ENCODE data around the gene C1QTNF2. TPM values are rescaled to one million over a fixed set of nuclear protein-coding genes. Genes with fewer than 3 reads are reported as not detected.

The C1QTNF2 gene, protein sequence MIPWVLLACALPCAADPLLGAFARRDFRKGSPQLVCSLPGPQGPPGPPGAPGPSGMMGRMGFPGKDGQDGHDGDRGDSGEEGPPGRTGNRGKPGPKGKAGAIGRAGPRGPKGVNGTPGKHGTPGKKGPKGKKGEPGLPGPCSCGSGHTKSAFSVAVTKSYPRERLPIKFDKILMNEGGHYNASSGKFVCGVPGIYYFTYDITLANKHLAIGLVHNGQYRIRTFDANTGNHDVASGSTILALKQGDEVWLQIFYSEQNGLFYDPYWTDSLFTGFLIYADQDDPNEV
- total RNA-seq (1 to 10 TPM in 6 of 10 donors, under 1 TPM in 4; 0.40 to 1.6 (median 1.1) TPM), polyA plus RNA-seq (1 to 10 TPM in 1 of 2 donors, under 1 TPM in 1; 0.97 to 1.5 TPM)
- long read RNA-seq, donor 1, partial matches to known transcripts: 0 of 1 reads
- long read RNA-seq, donor 1, other reads (novel, unspliced or antisense): 0 of 1 reads
- long read RNA-seq, donor 2, transcript C1QTNF2-201 (3 exons, 2,414 nt): major isoform, 5 of 5 reads
- long read RNA-seq, donor 2, partial matches to known transcripts: 0 of 5 reads
- long read RNA-seq, donor 2, other reads (novel, unspliced or antisense): 0 of 5 reads
- long read RNA-seq, donor 3, partial matches to known transcripts: 0 of 2 reads
- long read RNA-seq, donor 3, other reads (novel, unspliced or antisense): 1 of 2 reads

DNA sequence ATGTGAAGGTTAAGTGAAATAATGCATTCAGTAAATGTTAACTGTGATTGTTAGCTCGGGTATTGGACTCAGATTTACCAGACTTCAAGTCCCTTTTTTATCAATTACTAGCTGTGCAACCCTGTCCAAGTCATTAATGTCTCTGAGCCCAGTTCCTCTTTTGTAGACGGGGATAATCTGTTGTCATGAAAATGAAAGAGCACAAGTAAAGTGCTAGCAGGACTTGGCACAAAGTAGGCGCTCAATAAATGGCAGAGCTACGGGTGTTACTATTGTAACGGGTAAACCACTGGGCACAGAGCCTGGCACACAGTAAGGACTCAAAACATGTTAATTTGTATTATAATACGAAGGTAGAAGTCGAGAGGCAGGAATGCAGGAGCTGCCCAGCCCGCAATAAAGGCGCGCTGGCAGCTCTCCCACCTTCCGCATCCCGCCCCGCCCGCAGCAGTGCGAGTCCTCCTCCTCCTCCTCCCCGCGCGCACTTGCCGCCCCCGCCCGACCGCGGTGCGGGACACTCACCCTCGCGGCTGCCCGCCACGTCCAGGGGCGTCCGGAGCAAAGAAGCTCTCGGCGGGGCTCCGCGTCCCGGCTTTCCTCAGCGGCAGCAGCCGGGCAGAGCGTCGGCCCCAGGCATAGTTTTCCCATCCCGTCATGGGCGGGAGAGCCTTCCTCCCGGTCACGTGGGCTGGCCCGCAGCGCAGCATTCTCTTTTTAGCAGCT is at the start of gene C1QTNF2:
Gene C1QTNF2 (minus strand): TSS at position 637 of the 723 bp plus-strand sequence. CDS start 15,615 bp downstream, outside the sequence.
- H3K4me3 ChIP-seq: peak within 1 kb of the TSS; percentile 50 to 85 (median 76)
- DNase-seq: peak; percentile 57 to 63
- H3K27me3 ChIP-seq: peaks cover 0 to 49% (median 0%) of the 10 kb centered on the region in 7 donors
- H3K27ac ChIP-seq: peak within 1 kb of the TSS in 9 of 10 donors; percentile 45 to 78 (median 66)
- ATAC-seq: peak; percentile 81 to 90 (median 89)
- intact Hi-C loops (cut with DNase I): no loop called here
- H3K9me3 ChIP-seq: no peaks in the 10 kb centered on the region
- peaks cover 0 to 23% (median 12%) of the 10 kb centered on the region in 9 donors for H3K4me1 ChIP-seq
- H3K36me3 ChIP-seq: no peaks in the 10 kb centered on the region
- TF ChIP-seq, protein P1, sequence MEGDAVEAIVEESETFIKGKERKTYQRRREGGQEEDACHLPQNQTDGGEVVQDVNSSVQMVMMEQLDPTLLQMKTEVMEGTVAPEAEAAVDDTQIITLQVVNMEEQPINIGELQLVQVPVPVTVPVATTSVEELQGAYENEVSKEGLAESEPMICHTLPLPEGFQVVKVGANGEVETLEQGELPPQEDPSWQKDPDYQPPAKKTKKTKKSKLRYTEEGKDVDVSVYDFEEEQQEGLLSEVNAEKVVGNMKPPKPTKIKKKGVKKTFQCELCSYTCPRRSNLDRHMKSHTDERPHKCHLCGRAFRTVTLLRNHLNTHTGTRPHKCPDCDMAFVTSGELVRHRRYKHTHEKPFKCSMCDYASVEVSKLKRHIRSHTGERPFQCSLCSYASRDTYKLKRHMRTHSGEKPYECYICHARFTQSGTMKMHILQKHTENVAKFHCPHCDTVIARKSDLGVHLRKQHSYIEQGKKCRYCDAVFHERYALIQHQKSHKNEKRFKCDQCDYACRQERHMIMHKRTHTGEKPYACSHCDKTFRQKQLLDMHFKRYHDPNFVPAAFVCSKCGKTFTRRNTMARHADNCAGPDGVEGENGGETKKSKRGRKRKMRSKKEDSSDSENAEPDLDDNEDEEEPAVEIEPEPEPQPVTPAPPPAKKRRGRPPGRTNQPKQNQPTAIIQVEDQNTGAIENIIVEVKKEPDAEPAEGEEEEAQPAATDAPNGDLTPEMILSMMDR (IDR thresholded peaks at IDR 0.05): no peak
- WGBS, 2 donors: 3% methylated on average over 40 to 45 of the region's 45 CpGs

DNA sequence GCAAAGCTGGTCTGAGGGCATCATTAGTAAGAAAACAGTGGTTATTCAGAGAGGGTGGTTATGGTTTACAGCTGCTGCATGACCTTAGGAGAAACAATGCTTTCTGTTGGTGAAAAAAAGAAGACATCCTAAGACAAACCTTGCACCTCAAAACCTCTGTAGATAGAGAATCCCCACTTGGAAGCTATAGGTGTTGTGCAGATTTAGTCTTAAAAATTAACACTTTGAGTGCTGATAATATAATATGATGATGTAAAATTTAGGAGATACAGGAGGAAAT is 49.8 kb upstream of the C1QTNF2 start:
- no peak for DNase-seq
- TF ChIP-seq, protein P1 (IDR thresholded peaks at IDR 0.05): no peak
- Histone ChIP-seq H3K9me3 (no peaks in the 10 kb centered on the region), H3K27ac (peak overlapping the region in 2 of 10 donors; percentile 89 to 90), H3K27me3 (no peaks in the 10 kb centered on the region), H3K4me3 (no peak overlapping the region), H3K36me3 (peaks cover 0 to 2% (median 0%) of the 10 kb centered on the region in 9 donors), H3K4me1 (peaks cover 0 to 64% (median 30%) of the 10 kb centered on the region in 9 donors)
- intact Hi-C loops (cut with DNase I): no loop called here
- ATAC-seq: no peak

DNA sequence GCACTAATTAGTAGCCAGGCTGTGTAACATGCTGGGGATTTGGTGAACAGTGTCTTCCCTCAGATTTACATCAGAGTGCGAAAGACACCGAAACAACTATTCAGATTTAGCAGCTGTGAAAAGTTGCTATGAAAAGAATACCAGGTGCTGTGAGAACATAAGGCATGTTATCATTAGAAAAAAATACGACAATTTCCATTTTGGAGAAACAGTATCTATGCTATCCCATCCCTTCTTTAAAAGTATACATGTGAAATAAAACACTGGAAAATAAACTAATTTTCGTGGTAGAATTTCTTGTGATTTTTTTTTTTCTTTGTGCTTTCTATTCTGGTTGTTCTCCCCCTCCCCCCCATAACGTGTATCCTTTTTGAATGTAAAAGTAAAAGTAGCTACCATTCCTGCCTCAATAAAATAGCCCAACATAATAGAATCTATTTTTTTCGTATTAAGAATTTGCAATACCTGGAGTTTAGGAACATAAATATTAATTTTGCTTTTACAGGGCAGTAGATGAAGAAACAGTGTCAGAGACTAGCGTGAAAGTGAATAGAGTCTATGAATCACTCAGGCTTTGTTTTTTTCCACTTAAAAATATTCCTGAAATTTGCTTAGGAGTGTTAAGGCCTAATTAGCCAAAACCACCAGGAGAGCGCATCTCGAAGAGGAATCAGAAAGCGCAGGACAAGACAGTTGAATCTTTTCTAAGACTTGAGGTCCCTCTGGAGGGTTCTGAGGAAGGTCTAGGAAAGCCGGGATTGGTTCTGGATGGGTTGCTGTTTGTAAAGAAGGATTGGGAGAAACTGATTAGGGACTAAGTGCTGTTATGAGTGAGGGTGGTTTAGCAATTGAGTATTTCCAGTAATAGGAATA is 49.3 kb upstream of the C1QTNF2 start:
- Histone ChIP-seq H3K36me3 (peaks cover 0 to 8% (median 2%) of the 10 kb centered on the region in 9 donors), H3K9me3 (no peaks in the 10 kb centered on the region), H3K4me1 (peaks cover 0 to 64% (median 30%) of the 10 kb centered on the region in 9 donors), H3K4me3 (peak overlapping the region; percentile 45 to 88 (median 75)), H3K27me3 (no peaks in the 10 kb centered on the region), H3K27ac (peak overlapping the region; percentile 3 to 90 (median 84))
- DNase-seq (no peak), ATAC-seq (no peak)
- TF ChIP-seq, protein P1 (IDR thresholded peaks at IDR 0.05): no peak
- intact Hi-C loops (cut with DNase I): no loop called here
- 39 to 43% methylated on average over 11 of the region's 11 CpGs for WGBS, 2 donors
